Non-pigmented ciliary epithelial cell (primary cell): ENCODE results near the gene TMEM63A.

Experiments used
- DNase-seq: peaks from one replicate; pipeline ENCODE4 v3.0.0-alpha.2; 2010; ENCODE audit warnings: low read depth

TMEM63A gene

DNA sequence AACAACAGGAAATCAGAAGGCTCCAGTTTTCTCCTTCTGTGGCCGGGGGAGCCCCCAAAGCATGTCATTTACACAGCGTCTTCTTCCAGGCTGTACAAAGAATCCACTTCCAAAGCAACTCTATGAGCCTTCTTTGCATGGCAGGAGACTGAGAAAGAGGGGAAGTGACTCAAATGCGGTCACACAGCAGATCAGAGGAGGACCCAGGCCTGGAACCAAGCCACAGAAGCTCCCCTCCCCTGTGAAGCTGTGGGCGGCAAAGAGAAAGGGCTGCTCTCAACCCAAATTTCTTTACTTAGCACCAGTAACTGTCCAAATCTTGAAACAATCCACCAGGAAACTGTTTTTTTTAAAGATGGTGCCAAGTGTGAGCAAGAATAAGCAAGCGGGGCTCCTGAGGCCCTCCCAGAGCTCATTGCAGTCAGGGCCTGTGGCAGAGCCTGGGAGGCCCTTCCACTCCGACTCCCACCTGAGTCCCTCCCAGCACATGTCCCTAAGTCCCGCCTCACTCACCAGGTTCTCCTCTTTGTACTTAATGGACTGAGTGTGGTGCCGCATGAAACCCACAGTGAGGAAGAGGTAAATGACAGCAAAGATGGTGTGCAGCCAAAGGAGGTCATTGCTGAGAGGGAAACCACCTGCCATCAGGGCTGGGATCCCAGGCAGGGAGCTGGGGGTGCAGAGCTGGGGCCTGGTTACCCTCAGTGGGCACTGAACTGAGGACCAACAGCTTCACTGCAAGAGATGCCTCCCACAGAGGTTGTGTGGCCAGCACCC is 15.9 kb downstream of the TMEM63A start:
- DNase-seq: peak; percentile 51

DNA sequence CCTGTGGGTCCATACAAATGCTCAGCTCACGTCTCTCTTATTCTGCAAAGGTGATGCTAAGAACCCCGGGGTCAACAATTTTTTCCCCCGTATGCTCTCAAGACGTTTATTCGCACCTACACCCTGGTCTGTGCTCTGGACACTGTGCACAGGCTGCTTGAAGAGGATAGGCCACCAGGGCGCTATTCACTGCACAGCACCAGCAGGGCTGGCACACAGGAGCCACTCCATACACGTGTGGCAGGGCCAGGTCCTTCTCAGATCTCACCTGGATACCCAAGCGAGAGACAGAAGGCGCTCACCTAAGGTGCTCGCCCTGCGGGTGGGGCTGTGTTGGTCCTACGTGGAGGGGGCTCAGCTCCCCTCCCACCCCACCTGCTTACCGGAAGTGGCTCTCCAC is 16.7 kb downstream of the TMEM63A start:
- DNase-seq: no peak

DNA sequence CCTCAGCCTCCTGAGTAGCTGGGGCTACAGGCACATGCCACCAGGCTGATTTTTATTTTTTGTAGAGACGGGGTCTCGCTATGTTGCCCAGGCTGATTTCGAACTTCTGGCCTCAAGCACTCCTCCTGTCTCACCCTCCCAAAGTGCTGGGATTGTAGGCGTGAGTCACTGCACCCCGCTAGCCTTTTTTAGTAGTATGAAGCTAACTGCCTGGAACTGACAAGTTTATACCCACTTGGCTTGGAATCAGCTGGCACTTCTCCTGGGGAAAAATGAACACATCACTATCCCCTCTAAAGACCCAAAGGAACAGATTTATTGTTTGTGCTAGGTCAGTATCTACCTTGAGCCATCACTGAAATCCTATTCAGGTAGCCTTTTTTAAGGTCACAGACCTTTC is 19.0 kb downstream of the TMEM63A start:
- DNase-seq: no peak

DNA sequence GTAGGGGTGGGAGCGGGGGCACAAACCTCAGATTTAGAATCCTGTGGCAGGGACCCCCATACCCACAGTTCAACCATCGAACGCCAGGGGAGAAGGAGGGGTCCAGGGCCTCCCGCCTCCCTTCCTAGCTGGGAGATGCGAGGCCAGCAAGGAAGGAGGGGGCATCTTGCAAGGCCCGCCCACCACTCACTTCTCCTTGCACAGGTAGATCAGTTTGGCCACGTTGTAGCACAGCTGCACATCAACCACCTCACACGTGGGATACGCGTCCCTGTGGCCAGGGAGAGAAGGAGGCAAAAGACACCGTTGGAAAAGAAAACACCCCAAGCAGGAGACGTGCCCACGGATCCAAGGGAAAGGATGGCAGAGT is 19.6 kb downstream of the TMEM63A start:
- no peak for DNase-seq

DNA sequence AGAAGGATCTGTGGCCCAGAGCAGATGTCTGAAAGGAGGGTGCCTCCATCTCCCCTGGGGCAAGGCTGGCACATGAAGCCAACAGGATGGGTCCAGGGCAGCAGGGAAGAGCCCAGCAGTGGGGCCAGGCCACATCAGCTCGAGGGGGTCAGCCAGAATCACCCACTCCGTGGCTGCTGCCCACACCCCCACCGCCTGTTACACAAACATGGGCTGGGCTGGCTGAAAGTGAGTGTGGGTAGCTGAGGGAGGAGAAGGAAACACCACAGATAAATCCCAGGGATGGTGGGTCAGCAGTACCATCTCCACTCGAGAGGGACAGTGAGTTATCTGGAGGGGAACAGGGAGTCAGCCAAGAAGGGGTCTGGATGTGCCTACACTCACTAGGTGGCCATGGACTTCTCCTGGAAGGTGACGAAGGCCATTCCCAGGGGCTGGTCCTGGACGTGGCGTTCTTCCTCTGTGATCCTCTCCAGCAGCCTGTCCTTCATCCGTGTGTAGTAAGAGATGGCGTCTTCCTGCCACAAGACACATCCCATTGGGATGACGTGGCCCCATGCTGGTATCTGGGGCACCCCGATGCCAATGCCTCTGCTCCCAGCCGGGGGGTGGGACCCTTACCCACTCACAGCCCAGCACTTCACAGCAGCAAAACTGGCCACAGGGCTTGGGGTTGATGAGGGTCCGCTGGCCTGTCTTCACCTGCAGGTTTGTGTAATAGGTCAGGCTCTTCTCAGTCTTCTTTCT is 20.2 kb downstream of the TMEM63A start:
- no peak for DNase-seq

DNA sequence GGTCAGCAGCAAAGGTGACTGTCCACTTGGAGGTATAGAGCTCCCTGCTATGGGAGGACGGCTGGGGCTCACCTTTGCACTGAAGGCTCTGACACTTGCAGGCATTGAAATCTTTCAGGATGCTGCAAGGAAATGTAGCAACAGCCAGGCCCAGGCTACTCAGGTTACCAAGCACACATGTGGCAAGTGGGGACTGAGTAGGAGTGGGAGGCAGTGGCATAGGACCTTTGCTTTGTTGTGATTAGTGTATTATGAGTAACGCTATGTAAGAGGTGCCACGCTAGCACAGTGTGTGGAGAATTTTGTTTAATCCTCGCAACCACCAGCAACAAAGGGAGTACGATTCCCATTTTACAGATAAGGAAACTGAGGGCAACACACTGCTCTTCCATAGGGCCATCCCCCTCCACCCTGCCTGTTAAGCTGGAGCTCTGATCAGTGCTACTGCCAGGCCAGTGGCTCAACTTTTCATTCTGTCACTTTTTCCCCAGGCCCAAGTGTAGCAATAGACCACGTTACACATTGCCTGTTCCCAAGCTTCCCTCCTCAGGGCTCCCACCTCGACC is 21.2 kb downstream of the TMEM63A start:
- no peak for DNase-seq

DNA sequence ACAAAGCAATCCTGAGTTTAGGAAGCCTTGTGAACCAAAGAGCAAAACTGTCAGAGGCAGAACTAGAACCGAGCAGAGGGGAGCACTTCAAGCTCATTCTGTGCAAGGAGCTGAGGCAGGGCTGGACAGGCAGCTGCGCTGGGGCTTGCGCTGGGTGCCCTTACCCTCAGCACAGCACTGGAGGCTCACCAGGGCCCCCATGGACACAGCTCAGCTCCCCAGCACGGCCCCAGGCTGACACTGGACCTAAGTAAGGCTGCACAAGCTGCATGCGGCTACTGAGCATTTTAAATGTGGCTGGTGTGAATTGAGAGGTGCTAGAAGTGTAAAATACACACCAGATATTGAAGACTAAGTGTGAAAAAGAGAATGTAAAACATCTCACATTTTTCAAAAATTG is 22.1 kb downstream of the TMEM63A start:
- DNase-seq: no peak

DNA sequence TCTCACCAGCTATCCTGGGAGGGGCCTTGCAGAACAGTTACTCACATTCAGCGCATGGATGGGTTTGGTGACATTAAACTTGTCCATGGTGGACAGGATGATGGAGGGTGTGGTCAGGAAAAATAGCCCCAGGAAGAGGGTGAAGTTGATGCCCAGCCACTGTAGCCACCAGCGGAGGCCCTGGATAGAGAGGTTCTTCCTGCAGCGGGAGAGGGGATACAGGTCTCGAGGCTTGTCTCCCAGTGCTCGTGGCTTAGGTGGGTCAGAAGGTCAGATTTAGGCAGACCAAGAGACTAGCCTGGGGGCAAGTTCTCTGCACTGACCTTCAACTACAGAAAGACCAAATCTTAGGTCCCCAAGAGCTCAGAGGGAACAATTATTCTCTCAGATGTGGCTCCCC is 23.0 kb downstream of the TMEM63A start:
- DNase-seq: no peak

DNA sequence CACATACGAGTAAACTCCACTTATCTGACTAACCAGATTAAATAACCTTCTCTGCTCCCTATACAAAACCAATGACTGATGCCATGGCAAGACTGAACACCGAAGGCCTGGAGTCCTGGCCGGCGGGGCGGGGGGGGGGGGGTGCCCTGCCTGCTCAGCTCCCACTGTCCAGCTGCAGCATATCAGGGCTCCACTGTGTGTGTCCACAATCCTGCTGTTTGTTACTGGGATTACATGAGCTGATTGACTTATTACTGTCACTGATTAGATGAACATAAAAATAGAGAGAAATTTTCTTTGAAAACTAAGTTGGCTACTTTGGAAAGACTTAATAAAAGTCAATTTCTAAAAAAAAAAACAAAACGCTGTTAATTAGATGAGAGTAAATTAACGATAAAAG is 24.9 kb downstream of the TMEM63A start:
- DNase-seq: no peak

DNA sequence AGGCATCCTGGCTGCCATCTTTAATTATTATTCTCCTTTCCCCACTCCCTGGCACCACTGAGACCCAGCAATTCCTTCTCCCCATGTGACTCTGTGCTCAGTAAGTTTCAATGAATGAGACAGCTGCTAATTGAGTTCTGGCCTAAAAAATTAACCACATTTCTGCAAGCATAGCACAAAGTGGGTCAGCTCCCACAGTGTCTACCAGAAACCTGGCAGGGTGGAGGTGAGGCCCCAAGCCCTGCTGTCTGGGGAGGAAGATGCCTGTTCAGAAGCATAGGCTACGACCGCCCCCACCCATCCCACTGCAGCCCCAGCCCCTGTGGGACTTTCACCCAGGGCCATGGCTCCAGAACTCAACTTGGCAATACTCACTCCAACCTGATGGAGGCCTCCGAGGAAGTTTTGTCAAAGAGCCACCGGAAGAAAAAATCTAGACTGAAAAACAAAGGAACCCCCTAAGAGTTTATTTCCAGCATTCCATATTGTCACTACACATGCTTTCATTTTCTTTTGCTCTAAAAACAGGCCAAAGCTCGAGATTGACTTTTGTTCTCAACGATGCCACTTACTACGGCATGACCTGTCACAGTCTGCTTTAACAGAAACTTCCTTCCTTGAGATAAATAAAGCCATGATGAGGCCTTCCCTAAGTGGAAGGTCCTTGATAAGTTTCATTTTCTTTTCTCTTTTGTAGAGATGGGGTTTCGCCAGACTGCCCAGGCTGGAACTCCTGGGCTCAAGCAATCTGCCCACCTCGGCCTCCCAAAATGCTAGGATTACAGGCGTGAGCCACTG is 26.5 kb downstream of the TMEM63A start:
- DNase-seq: no peak

DNA sequence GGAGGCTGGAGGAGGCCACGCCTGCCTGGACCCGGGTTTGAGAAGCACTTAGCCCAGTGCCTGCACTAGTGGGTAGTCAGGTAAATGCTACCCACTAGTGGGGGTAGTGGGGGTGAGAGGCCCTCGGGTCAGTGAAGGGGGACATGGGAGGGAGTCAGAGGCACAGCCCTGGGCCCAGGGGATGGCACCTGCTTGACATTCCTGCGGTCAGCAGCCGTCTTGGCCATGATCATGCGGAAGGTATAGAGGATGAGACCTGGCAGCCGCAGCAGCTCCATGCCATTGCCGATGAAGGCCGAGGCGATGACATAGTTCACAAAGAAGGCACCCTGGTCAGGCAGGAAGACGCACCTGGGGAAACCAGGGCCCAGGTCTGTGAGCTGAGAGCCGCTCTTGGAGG is 28.7 kb downstream of the TMEM63A start:
- no peak for DNase-seq

DNA sequence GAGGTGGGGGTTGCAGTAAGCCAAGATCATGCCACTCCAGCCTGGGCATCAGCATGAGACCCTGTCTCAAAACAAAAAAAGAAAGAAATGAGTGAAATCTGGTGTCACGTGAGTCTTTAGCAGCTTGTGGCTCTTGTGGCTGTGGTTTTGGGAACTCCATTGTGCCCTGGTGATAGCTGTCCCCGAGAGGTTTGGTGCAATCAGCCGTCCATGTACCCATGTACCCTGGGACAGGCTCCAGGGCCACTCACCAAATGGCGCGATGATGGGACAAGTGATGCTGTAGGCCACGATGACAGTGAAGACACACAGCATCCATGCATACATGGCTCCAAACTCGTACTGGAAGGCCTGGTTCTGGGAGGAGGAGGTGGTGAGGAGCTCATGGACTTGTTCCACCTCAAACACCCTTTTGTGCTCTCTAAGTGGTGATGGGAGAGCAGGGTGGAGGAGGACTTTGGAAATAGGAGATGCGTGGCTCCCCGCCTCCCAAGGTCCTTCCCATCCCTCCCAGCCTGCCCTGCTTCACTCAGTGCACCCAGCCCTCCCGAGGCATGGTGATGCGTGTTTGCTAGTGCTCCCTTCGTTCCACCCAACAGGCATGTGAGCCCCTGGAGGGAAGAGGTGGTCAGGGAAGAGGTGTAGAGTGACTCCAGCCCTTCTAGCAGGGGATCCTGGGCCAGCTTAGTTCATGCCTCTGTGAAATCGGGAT is 29.6 kb downstream of the TMEM63A start:
- no peak for DNase-seq

DNA sequence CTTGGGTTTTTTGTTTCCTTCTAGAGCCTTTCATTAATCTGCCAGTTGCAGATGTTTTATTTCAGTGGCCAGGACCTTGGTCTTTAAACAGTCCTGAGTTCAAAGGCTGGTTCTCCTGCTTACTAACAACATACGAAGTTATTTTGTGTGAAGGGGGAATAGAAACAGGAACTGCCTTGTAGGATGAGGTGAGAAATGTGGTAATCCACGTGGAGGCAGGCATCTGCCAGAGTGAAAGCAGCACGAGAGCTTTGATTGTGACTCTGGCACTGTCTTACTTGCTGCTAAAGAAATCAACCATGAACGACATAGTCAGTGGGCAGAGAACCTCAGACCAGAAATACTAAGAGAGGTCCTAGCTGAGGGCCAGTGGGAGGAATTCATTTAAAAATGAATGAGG is 30.4 kb downstream of the TMEM63A start:
- no peak for DNase-seq

DNA sequence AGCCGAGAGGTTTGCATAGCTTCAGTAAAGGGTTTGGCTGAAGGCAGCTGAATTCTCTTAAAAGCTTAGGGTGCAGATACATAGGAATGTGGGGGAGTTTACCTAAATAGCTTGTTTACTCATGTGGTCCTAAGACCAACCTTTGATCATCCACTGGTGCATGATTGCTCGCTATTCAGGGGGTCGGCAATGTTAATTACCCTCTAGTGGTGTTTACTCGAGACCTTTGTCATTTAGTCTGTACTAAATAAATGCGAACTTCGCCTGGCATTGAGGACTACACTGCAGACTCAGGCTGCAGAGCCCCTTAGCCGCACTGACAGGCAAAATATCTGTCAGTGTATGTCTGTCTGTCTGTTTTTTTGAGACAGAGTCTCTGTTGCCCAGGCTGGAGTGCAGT is 31.8 kb downstream of the TMEM63A start:
- no peak for DNase-seq

DNA sequence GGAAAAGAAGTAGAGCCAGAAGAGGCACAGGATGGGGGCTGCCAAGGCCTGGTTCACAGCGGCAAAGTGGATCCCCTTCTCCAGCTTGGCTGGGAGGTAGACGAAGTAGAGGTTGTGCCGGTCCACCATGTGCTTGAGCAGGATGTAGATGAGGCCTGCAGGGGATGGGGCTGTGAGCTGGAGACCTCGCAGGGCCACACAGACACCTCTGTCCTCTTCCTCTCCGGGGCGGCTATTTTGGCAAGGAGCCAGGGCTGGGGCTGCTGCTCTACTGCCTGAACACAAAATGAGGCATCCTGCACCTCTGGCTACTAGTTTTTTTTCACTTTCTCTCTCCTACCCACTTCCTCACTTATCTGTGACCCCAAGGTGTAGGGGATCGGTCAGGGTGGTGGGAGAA is 32.3 kb downstream of the TMEM63A start:
- no peak for DNase-seq

DNA sequence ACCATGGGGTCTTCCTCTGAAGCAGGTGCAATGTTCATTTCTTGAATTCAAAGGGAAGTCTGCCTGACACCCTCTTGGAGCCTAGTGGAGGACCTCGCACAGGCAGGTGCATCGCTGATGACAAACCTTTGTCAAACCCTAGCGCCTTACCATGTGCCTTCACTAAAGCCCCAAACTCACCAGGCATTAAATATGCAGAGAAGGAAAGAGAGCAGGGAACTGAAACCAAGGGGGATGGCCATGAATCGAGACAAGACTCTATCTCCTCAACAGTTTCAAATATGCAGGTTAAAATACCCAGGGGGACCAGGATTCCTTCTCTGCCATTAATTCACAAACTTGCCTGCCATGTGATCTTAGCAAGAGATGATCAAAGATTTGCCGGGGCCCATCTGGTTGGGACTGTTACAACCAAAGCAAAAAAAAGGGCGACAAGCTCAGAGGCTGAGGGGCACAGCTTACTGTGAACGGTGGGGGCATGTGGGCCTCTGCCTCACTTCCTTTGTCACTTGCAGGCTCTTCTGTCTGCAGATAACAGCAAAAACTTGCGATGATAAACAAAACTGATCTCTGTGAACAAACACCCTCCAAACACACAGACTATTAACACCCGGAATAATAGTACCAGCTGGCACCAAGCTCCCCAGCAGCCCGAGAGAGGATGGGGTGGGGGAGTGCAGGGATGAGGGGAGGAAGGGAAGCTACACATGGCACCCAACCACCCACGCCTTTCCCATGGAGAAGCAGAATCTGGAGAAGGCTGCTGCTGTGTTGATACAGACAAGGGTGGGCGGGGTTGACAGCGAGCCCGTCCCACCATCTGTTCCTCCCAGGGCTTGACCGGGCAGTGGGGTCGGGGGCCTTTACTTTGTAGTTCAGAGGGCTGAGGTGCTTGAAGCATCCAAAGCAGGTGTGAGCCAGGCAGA is 33.9 kb downstream of the TMEM63A start:
- no peak for DNase-seq

DNA sequence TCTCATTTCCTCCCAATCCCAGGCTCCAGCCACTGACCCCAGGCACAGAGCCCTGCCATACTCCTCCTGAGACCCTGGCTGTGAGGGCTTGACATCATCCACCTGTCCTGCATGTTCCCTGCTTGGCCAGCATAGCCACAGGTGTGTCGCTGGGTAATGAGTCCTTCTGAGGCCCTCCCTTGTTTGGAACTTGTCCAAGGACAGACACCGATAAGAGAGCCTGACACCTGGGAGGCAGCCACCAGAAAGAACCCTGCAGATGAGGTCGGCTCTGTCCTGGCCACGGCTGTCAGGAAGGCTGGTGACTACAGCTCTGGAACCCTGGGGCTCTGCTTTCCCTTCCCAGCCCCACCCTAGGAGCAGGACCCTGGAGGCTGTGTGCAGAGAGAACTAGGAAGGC is 34.6 kb downstream of the TMEM63A start:
- DNase-seq: no peak

DNA sequence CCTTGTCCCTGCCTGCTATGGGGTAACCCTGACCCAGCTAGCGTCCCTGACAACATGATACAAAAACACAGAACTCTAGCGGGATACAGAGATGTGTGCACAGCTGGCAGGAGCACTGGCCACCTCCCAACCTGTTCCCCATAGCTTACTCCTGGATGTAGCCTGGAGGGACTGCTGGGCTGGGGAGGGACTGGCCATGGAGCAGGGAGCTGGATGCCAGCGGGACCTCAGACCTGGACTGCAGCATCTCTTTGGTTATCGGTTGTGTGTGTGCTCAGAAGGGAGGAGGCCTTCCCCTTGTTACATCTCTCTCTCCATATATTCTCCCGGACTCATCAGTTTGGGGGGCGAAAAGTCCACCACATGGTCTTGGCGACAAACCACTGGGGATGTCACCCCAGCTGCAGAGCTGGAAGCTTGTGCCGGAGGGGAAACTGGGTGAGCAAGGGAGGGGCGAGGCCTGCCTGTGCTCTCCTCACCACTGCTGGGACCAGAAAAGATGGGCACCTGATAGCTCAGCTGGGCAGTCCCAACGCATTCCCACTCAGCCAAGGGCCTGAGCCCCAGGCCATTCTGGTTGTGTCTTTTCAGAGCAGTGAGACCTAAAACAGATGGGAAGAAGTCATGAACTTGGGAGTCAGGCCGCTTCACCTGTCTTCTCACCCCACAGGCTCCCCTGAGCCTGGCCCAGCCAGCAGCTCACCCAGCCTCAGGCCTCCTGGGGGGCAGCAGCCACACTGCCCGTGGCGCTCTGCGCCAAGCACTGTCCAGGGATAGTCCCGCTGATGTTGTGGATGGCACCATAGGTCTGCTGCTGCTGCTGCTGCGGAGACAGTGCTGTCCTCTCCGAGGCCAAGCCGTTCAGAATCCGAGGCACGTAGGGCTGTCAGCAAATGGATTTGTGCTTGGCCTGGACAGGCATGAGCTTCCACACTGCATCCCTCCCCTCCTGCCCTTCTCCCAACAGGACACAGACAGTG is 35.6 kb downstream of the TMEM63A start:
- DNase-seq: no peak

DNA sequence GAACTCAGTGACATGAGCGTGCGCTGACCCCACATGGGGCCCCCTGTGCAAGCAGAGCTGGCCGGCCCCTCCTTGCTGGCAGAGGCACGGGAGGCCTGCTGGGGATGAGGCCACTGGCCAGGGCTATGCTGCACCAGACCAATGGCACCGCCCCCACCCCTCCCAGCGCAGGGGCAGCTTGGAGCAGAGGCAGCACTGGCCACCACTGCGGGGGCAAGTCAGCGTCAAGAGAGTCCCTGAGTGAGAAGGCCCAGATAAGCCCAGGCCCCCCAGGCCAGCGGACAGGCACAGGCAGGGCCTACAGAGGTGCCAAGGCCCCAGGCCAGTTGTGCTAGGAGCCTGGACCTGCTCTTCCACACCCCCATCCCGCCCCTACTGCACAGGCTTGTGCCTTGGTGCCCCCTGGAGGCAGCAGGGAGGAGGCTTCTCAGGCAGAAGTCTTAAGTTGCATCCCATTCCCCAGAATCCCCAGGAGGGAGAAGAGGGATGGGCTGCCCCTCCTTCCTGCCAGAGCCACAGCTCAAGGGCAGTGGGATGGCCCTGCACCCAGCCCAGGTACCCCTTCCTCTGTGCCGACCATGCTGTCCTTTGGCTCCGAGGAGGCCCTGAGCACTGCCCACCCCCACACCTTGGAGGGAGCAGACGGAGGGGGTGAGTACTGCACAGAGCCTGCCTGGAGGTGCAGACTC is 36.5 kb downstream of the TMEM63A start:
- peak; percentile 34 for DNase-seq
